ENCODE results near the gene UQCRHL. TPM values are rescaled to one million over a fixed set of nuclear protein-coding genes. Genes with fewer than 3 reads are reported as not detected.
A peak's percentile ranks its signal among the peaks of the same experiment; 100 is the strongest.
"Not testable (repeated sequence)": the region's sequence is repeated elsewhere in the genome, so short reads cannot be mapped to it uniquely, and the experiment has no call there.

UQCRHL gene
- 0.59 TPM for total RNA-seq
- polyA plus RNA-seq = 1 to 10 TPM in 3 of 4 donors, under 1 TPM in 1; 0.94 to 1.7 (median 1.1) TPM

DNA sequence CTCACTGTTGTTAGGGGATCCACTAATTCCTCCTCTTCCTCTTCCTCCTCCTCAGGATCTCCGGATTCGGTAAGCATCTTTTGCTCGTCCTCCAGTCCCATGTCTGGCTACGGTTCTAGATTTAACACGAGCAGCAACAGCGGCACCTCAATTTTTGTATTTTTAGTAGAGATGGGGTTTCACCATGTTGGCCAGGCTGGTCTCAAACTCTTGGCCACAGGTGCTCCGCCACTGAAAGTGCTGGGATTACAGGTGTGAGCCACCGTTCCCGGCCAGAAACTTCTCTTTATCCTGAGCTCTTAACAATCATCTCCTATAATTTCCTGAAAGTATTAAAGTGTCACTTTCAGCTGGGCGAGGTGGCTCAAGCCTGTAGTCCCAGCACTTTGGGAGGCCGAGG lies at the start of gene UQCRHL:
UQCRHL (minus strand) TSS at position 101 of the 400 bp plus-strand sequence; CDS start at position 101, 0 bp downstream.
- H3K27ac Mint-ChIP-seq; H3K36me3 ChIP-seq (ENCODE audit: control insufficient read depth, insufficient read depth, low read length); H3K27me3 Mint-ChIP-seq; H3K36me3 Mint-ChIP-seq; H3K4me3 Mint-ChIP-seq; H3K9me3 ChIP-seq (ENCODE audit: control insufficient read depth in 2 of 2, low read length in 2 of 2); H3K4me1 Mint-ChIP-seq; H3K4me1 ChIP-seq (ENCODE audit: control insufficient read depth, insufficient read depth, low read length, poor library complexity, severe bottlenecking); H3K9me3 Mint-ChIP-seq; H3K27me3 ChIP-seq (ENCODE audit: control insufficient read depth, insufficient read depth, low read length); H3K27ac ChIP-seq (ENCODE audit: insufficient read depth, low read length, poor library complexity, severe bottlenecking); ATAC-seq (ENCODE audit: low read depth in 2 of 2); DNase-seq; H3K4me3 ChIP-seq (ENCODE audit: low read depth, low read length): not testable (repeated sequence)

GRCh38 chr1:15856888-15857287 lies 49.4 kb upstream of the UQCRHL start:
- Histone ChIP-seq H3K36me3 (ENCODE audit: control insufficient read depth, insufficient read depth, low read length) (no peaks in the 10 kb centered on the region), H3K9me3 (ENCODE audit: control insufficient read depth in 2 of 2, low read length in 2 of 2) (no peaks in the 10 kb centered on the region), H3K27me3 (ENCODE audit: control insufficient read depth, insufficient read depth, low read length) (no peaks in the 10 kb centered on the region), H3K27ac (ENCODE audit: insufficient read depth, low read length, poor library complexity, severe bottlenecking) (no peak overlapping the region), H3K4me1 (ENCODE audit: control insufficient read depth, insufficient read depth, low read length, poor library complexity, severe bottlenecking) (peaks cover 31% of the 10 kb centered on the region), H3K4me3 (ENCODE audit: low read depth, low read length) (no peak overlapping the region)
- H3K27me3 Mint-ChIP-seq = no peaks in the 10 kb centered on the region
- DNase-seq (no peak), ATAC-seq (ENCODE audit: low read depth in 2 of 2) (no peak)
- H3K27ac Mint-ChIP-seq = peak overlapping the region in 2 of 3 donors; percentile 26 to 89
- H3K9me3 Mint-ChIP-seq = peaks cover 0 to 4% (median 0%) of the 10 kb centered on the region in 7 donors
- peak overlapping the region in 1 of 4 donors; percentile 13 for H3K4me3 Mint-ChIP-seq
- H3K36me3 Mint-ChIP-seq = peaks cover 3% of the 10 kb centered on the region
- H3K4me1 Mint-ChIP-seq = peaks cover 20 to 74% (median 28%) of the 10 kb centered on the region in 4 donors

- no peaks in the 10 kb centered on the region for H3K36me3 Mint-ChIP-seq
These were observed 45.4 kb upstream of the UQCRHL start for GRCh38 chr1:15852828-15853302.

DNA sequence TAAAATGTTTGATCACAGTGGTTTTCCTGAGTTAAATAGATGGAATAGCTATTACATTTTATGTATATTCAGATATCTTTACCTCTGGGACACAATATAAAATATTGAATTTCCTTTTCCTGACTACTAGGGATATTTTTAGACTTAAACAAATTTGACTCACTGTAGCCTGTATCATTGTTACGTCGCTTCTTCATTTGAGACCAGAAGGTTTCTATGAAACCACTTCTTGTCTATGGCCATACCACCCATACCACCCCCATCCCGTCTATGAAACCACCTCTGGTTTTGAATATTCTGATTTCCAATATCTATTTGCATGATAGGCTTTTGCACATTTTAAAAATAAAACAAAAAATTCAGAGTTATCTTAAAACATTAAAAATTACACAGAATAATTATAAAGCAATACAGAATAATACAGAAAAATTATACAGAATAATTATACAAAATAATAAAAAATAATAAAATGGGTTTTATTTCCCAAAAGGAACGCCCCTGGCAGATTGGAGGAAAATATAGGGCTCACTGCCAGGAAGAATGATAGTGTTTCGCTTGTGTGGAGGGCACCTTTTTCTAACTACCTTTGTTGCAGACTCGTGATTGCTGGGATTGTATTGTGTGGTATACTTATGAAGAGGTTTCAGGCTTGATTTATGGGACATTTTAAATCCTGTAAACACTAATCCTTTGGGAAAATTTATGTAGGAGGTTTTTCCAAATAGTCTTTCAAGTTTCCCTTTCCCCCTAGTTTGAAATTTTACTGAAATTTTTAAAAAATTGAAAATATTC lies 44.8 kb upstream of the UQCRHL start:
- H3K27me3 Mint-ChIP-seq = no peaks in the 10 kb centered on the region
- peaks cover 0 to 2% (median 0%) of the 10 kb centered on the region in 7 donors for H3K9me3 Mint-ChIP-seq
- no peaks in the 10 kb centered on the region for H3K9me3 ChIP-seq (ENCODE audit: control insufficient read depth in 2 of 2, low read length in 2 of 2)
- no peaks in the 10 kb centered on the region for H3K36me3 ChIP-seq (ENCODE audit: control insufficient read depth, insufficient read depth, low read length)
- peak overlapping the region in 3 of 4 donors; percentile 21 to 99 (median 48) for H3K4me3 Mint-ChIP-seq
- H3K27ac ChIP-seq (ENCODE audit: insufficient read depth, low read length, poor library complexity, severe bottlenecking) = peak overlapping the region; percentile 5
- H3K4me1 ChIP-seq (ENCODE audit: control insufficient read depth, insufficient read depth, low read length, poor library complexity, severe bottlenecking) = peaks cover 36% of the 10 kb centered on the region
- DNase-seq (no peak), ATAC-seq (ENCODE audit: low read depth in 2 of 2) (no peak)
- peaks cover 29 to 69% (median 42%) of the 10 kb centered on the region in 4 donors for H3K4me1 Mint-ChIP-seq
- H3K36me3 Mint-ChIP-seq = no peaks in the 10 kb centered on the region
- H3K27ac Mint-ChIP-seq = peak overlapping the region in 1 of 3 donors; percentile 96
- no peak overlapping the region for H3K4me3 ChIP-seq (ENCODE audit: low read depth, low read length)
- H3K27me3 ChIP-seq (ENCODE audit: control insufficient read depth, insufficient read depth, low read length) = no peaks in the 10 kb centered on the region

More at GRCh38 chr1:15852828-15853302, 45.4 kb upstream of the UQCRHL start:
- H3K36me3 ChIP-seq (ENCODE audit: control insufficient read depth, insufficient read depth, low read length) = no peaks in the 10 kb centered on the region
- no peak for ATAC-seq (ENCODE audit: low read depth in 2 of 2)
- DNase-seq = no peak
- peaks cover 29 to 73% (median 41%) of the 10 kb centered on the region in 4 donors for H3K4me1 Mint-ChIP-seq
- H3K27ac Mint-ChIP-seq = peak overlapping the region in 2 of 3 donors; percentile 5 to 96
- peaks cover 0 to 2% (median 0%) of the 10 kb centered on the region in 7 donors for H3K9me3 Mint-ChIP-seq
- peaks cover 39% of the 10 kb centered on the region for H3K4me1 ChIP-seq (ENCODE audit: control insufficient read depth, insufficient read depth, low read length, poor library complexity, severe bottlenecking)
- H3K27ac ChIP-seq (ENCODE audit: insufficient read depth, low read length, poor library complexity, severe bottlenecking) = no peak overlapping the region
- H3K27me3 ChIP-seq (ENCODE audit: control insufficient read depth, insufficient read depth, low read length) = no peaks in the 10 kb centered on the region
- peak overlapping the region in 2 of 4 donors; percentile 21 to 99 for H3K4me3 Mint-ChIP-seq
- H3K4me3 ChIP-seq (ENCODE audit: low read depth, low read length) = no peak overlapping the region
- no peaks in the 10 kb centered on the region for H3K9me3 ChIP-seq (ENCODE audit: control insufficient read depth in 2 of 2, low read length in 2 of 2)
- no peaks in the 10 kb centered on the region for H3K27me3 Mint-ChIP-seq

GRCh38 chr1:15851210-15852035 lies 44.0 kb upstream of the UQCRHL start:
- Mint-ChIP-seq H3K9me3 (peaks cover 0 to 2% (median 0%) of the 10 kb centered on the region in 7 donors), H3K27me3 (no peaks in the 10 kb centered on the region), H3K27ac (peak overlapping the region in 2 of 3 donors; percentile 66 to 96), H3K36me3 (no peaks in the 10 kb centered on the region), H3K4me1 (peaks cover 29 to 69% (median 42%) of the 10 kb centered on the region in 4 donors), H3K4me3 (peak overlapping the region in 3 of 4 donors; percentile 48 to 99 (median 72))
- H3K27ac ChIP-seq (ENCODE audit: insufficient read depth, low read length, poor library complexity, severe bottlenecking) = no peak overlapping the region
- H3K4me1 ChIP-seq (ENCODE audit: control insufficient read depth, insufficient read depth, low read length, poor library complexity, severe bottlenecking) = peaks cover 43% of the 10 kb centered on the region
- H3K9me3 ChIP-seq (ENCODE audit: control insufficient read depth in 2 of 2, low read length in 2 of 2) = no peaks in the 10 kb centered on the region
- ATAC-seq (ENCODE audit: low read depth in 2 of 2) (no peak), DNase-seq (no peak)
- H3K36me3 ChIP-seq (ENCODE audit: control insufficient read depth, insufficient read depth, low read length) = no peaks in the 10 kb centered on the region
- no peaks in the 10 kb centered on the region for H3K27me3 ChIP-seq (ENCODE audit: control insufficient read depth, insufficient read depth, low read length)
- peak overlapping the region; percentile 99 for H3K4me3 ChIP-seq (ENCODE audit: low read depth, low read length)

DNA sequence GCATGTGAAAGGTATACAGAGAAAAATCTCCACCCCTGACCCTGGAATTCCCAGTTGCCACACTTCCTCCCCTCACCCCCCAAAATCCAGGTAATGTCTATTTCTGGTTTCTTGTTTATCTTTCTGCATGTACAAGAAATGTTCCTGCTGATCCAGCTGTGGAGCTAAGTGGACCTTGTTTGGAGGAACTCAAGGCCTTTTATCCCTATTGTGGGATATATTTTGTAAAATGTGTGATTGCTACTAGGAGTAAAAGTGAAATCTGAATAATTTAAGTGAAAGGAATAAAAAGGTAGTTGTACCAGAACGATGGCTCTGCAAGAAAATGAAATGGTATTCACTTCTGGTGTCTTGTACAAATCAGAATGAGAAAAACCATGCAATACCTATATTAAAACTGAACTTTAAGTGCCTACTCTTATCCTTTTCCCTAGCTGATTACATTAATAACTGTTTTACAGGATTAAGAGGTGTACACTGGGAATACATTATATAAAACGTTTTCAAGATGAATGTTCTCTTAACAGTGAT lies 43.1 kb upstream of the UQCRHL start:
- Mint-ChIP-seq H3K4me1 (peaks cover 29 to 71% (median 45%) of the 10 kb centered on the region in 4 donors), H3K27ac (peak overlapping the region; percentile 12 to 96 (median 69)), H3K36me3 (no peaks in the 10 kb centered on the region), H3K9me3 (peaks cover 0 to 2% (median 0%) of the 10 kb centered on the region in 7 donors), H3K27me3 (no peaks in the 10 kb centered on the region), H3K4me3 (peak overlapping the region; percentile 76 to 99 (median 98))
- H3K9me3 ChIP-seq (ENCODE audit: control insufficient read depth in 2 of 2, low read length in 2 of 2) = no peaks in the 10 kb centered on the region
- no peak for DNase-seq
- no peaks in the 10 kb centered on the region for H3K27me3 ChIP-seq (ENCODE audit: control insufficient read depth, insufficient read depth, low read length)
- H3K36me3 ChIP-seq (ENCODE audit: control insufficient read depth, insufficient read depth, low read length) = no peaks in the 10 kb centered on the region
- peaks cover 50% of the 10 kb centered on the region for H3K4me1 ChIP-seq (ENCODE audit: control insufficient read depth, insufficient read depth, low read length, poor library complexity, severe bottlenecking)
- peak overlapping the region; percentile 99 for H3K4me3 ChIP-seq (ENCODE audit: low read depth, low read length)
- H3K27ac ChIP-seq (ENCODE audit: insufficient read depth, low read length, poor library complexity, severe bottlenecking) = peak overlapping the region; percentile 91
- ATAC-seq (ENCODE audit: low read depth in 2 of 2) = no peak

DNA sequence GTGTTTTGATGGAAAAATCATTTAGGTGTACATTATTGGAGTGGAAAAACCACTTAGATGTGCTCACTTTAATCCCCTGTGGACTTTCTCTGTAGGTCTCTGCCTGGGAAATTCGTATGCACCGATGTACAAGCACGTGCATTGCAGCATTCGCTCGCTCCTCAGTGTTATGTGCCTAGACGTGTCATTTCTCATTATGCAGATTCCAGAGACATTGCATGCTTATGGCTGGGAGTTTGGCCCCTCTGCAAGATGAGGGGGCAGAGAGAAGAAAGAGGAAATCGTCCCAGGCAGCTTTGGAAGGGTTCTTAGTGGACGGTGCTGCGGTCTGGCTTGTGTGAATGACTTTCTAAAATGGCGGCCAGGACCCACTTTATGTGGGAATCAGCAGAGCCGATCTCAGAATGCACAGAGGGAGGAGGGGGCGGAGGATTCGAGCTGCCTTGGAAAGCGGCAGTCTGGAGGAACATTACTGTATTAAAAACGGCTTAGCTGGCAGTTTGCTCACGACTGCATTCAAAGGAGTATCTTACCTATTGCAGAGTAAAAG lies 42.4 kb upstream of the UQCRHL start:
- ATAC-seq (ENCODE audit: low read depth in 2 of 2) = no peak
- DNase-seq = peak; percentile 12 to 28 (median 13)
- Histone ChIP-seq H3K4me3 (ENCODE audit: low read depth, low read length) (peak overlapping the region; percentile 99), H3K36me3 (ENCODE audit: control insufficient read depth, insufficient read depth, low read length) (no peaks in the 10 kb centered on the region), H3K27me3 (ENCODE audit: control insufficient read depth, insufficient read depth, low read length) (no peaks in the 10 kb centered on the region), H3K4me1 (ENCODE audit: control insufficient read depth, insufficient read depth, low read length, poor library complexity, severe bottlenecking) (peaks cover 55% of the 10 kb centered on the region), H3K9me3 (ENCODE audit: control insufficient read depth in 2 of 2, low read length in 2 of 2) (no peaks in the 10 kb centered on the region), H3K27ac (ENCODE audit: insufficient read depth, low read length, poor library complexity, severe bottlenecking) (peak overlapping the region; percentile 91)
- no peaks in the 10 kb centered on the region for H3K36me3 Mint-ChIP-seq
- H3K27me3 Mint-ChIP-seq = no peaks in the 10 kb centered on the region
- peaks cover 30 to 71% (median 46%) of the 10 kb centered on the region in 4 donors for H3K4me1 Mint-ChIP-seq
- peaks cover 0 to 2% (median 0%) of the 10 kb centered on the region in 7 donors for H3K9me3 Mint-ChIP-seq
- H3K27ac Mint-ChIP-seq = peak overlapping the region; percentile 91 to 97 (median 96)
- peak overlapping the region; percentile 97 to 99 (median 98) for H3K4me3 Mint-ChIP-seq
